Adrenal gland (tissue), 5 donors: ENCODE results near the gene CSNK2A2.

Experiments used
- CTCF ChIP-seq, 6 experiments: fragments of 450-650 bp in 4 of 6; fragments of 200-600 bp in 2 of 6; sonication (generic) in 1 of 6; IDR thresholded peaks; 1 replicate in 5 of 6; 2 replicates in 1 of 6; pipeline versions ENCODE4 v1.5.1 to v1.8.0; 2016 to 2021; ENCODE audit warnings: antibody characterized with exemption in 6 of 6, mild to moderate bottlenecking in 2 of 6, moderate library complexity in 1 of 6
- POLR2A ChIP-seq, 2 donors: fragments of 450-650 bp; IDR thresholded peaks; one replicate each; pipeline ENCODE4 v1.6.1; 2017; ENCODE audit warnings: antibody characterized with exemption in 2 of 2, mild to moderate bottlenecking in 2 of 2, moderate library complexity in 1 of 2
- donor health status: DM: no; HTN: no; CAD: no.

DNA sequence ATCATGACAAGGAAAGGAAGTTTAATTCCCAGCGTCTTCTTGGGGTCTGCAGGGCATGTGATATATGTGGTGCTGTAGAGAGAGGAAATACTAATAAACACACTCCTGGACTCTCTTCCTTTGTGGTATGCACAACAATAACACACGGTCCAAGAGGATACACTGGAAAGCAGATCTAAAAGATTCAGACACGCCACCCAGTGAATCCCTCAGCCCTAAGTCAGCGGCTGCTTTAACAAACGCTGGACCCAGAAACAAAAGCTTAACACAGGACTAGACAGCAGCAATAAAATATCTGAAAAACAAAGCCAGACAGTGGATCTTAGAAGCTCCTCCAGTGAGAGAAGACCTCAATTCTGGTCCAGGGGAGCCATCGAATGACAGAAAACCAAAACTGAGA lies 81.8 kb downstream of the CSNK2A2 start:
- TF ChIP-seq CTCF (IDR thresholded peaks at IDR 0.05) (no peak), POLR2A (IDR thresholded peaks at IDR 0.05) (no peak)
